Inferior parietal cortex (tissue), 1 donor: ENCODE results near the gene ADORA2A.

Experiments
- DNase-seq: peaks from one replicate; pipeline ENCODE4 v3.0.0-alpha.2; 2016; ENCODE audit errors: extremely low spot score

The ADORA2A gene

GRCh38 chr22:24450610-24451009, 23.2 kb downstream of the ADORA2A start:
- no peak for DNase-seq

GRCh38 chr22:24451162-24451561, 23.8 kb downstream of the ADORA2A start:
- no peak for DNase-seq

- DNase-seq = no peak
These were observed 26.5 kb downstream of the ADORA2A start for GRCh38 chr22:24453853-24454252.

GRCh38 chr22:24455039-24455438, 27.6 kb downstream of the ADORA2A start:
- DNase-seq = no peak

- no peak for DNase-seq
These were observed 28.5 kb downstream of the ADORA2A start for GRCh38 chr22:24455751-24456426.

- no peak for DNase-seq
These were observed 30.6 kb downstream of the ADORA2A start for GRCh38 chr22:24457894-24458420.

- no peak for DNase-seq
These were observed 32.5 kb downstream of the ADORA2A start for GRCh38 chr22:24459911-24460310.

GRCh38 chr22:24460418-24461089, 33.2 kb downstream of the ADORA2A start:
- no peak for DNase-seq

GRCh38 chr22:24463071-24463760, 35.8 kb downstream of the ADORA2A start:
- DNase-seq = no peak

GRCh38 chr22:24465566-24465965, 38.2 kb downstream of the ADORA2A start:
- DNase-seq = no peak

GRCh38 chr22:24465975-24466374, 38.6 kb downstream of the ADORA2A start:
- no peak for DNase-seq

GRCh38 chr22:24466716-24467328, 39.4 kb downstream of the ADORA2A start:
- peak; percentile 25 for DNase-seq

- DNase-seq = no peak
These were observed 39.9 kb downstream of the ADORA2A start for GRCh38 chr22:24467340-24467739.

- DNase-seq = no peak
These were observed 44.2 kb downstream of the ADORA2A start for GRCh38 chr22:24471570-24471969.

GRCh38 chr22:24473284-24473683, 45.9 kb downstream of the ADORA2A start:
- DNase-seq = no peak

GRCh38 chr22:24474221-24474620, 46.8 kb downstream of the ADORA2A start:
- DNase-seq = no peak

- DNase-seq = no peak
These were observed 47.4 kb downstream of the ADORA2A start for GRCh38 chr22:24474649-24475255.

GRCh38 chr22:24481641-24482040, 54.2 kb downstream of the ADORA2A start:
- DNase-seq = no peak

GRCh38 chr22:24482575-24482974, 55.2 kb downstream of the ADORA2A start:
- no peak for DNase-seq

- no peak for DNase-seq
These were observed 55.6 kb downstream of the ADORA2A start for GRCh38 chr22:24482998-24483397.

- DNase-seq = no peak
These were observed 56.7 kb downstream of the ADORA2A start for GRCh38 chr22:24483976-24484545.
